HepG2 (cell line): ENCODE results near the gene GINS2. TPM values are rescaled to one million over a fixed set of nuclear protein-coding genes. Genes with fewer than 3 reads are reported as not detected.

Source experiments
- ATAC-seq: fragments of 200-7000 bp; cut with Tn5 transposase; 3 replicates; pipeline ENCODE4 v1.9.1; 2020; ENCODE audit warnings: mild to moderate bottlenecking, moderate library complexity
- BruUV-seq: library from RNA; stranded (reverse); fragments of 400-500 nt; replicated peaks from 2 replicates; lab custom pipeline; 2021; lab: Mats Ljungman, UMichigan
- CTCF ChIA-PET: fragments of 300-600 bp; formaldehyde crosslinking; extraction: SDS; loops from one replicate; lab custom pipeline; 2021; ENCODE audit warnings: low total read pairs, inconsistent platforms, low intra/inter-chr PET ratio; lab: Yijun Ruan, JAX
- POLR2A ChIA-PET: fragments of 350-600 bp; sonication (Branson Sonifier 250); formaldehyde crosslinking; loops from one replicate; lab custom pipeline; 2020; ENCODE audit warnings: antibody characterized with exemption, inconsistent platforms; lab: Yijun Ruan, JAX
- DNase-seq: peaks from one replicate; pipeline ENCODE4 v3.0.0-alpha.2; 2015; ENCODE audit warnings: low spot score
- FAIRE-seq: peaks from 3 replicates; lab custom pipeline; 2011; peaks lifted over from hg19 to GRCh38; lab: Jason Lieb, UNC
- H2AFZ ChIP-seq: one replicate; pipeline ENCODE4 v1.6.1; 2011; ENCODE audit warnings: low read length, inconsistent platforms
- H3K27ac ChIP-seq: fragments of 300-600 bp; 3 replicates; pipeline ENCODE4 v1.8.0; 2011; ENCODE audit warnings: mixed run types, mild to moderate bottlenecking, mixed read lengths, low read length, inconsistent platforms; ENCODE audit not compliant: insufficient read depth; ENCODE audit errors: extremely low read length
- H3K27me3 ChIP-seq, 2 experiments: fragments of 200-600 bp in 1 of 2; 2 replicates in 1 of 2; 3 replicates in 1 of 2; pipeline versions ENCODE4 v1.6.0 to v1.8.0; 2011; ENCODE audit warnings: low read length in 2 of 2, mild to moderate bottlenecking in 2 of 2, moderate library complexity in 2 of 2, inconsistent platforms in 1 of 2; ENCODE audit not compliant: insufficient read depth in 2 of 2, control insufficient read depth in 1 of 2
- H3K36me3 ChIP-seq, 2 experiments: fragments of 200-600 bp in 1 of 2; replicated peaks in 1 of 2; 2 replicates in 1 of 2; 3 replicates in 1 of 2; pipeline versions ENCODE4 v1.5.1 to v1.8.0; 2011; ENCODE audit warnings: low read length in 2 of 2, inconsistent platforms in 1 of 2; ENCODE audit not compliant: insufficient read depth in 2 of 2, control insufficient read depth in 1 of 2
- H3K4me1 ChIP-seq: 2 replicates; pipeline ENCODE4 v1.5.1; 2012; ENCODE audit warnings: low read length, inconsistent platforms; ENCODE audit not compliant: insufficient read depth
- H3K4me2 ChIP-seq: 2 replicates; pipeline ENCODE4 v1.6.0; 2011; ENCODE audit warnings: low read depth, low read length, inconsistent platforms
- H3K4me3 ChIP-seq, 3 experiments: fragments of 200-600 bp in 1 of 3; sonication (generic), shearing (Covaris generic) in 1 of 3; replicated peaks in 1 of 3; 2 replicates each; pipeline ENCODE4 v1.5.1; 2011 to 2016; ENCODE audit warnings: low read length in 3 of 3, inconsistent platforms in 2 of 3, low read depth in 2 of 3, mild to moderate bottlenecking in 2 of 3, control low read depth in 1 of 3, mixed read lengths in 1 of 3; ENCODE audit not compliant: insufficient read depth in 1 of 3
- H3K79me2 ChIP-seq: one replicate; pipeline ENCODE4 v1.6.1; 2011; ENCODE audit warnings: low read length, inconsistent platforms; ENCODE audit not compliant: insufficient read depth
- H3K9ac ChIP-seq: 2 replicates; pipeline ENCODE4 v1.6.0; 2011; ENCODE audit warnings: mild to moderate bottlenecking, low read depth, low read length, inconsistent platforms; ENCODE audit not compliant: insufficient read depth
- H3K9me3 ChIP-seq: 2 replicates; pipeline ENCODE4 v1.5.1; 2012; ENCODE audit warnings: mild to moderate bottlenecking, low read length
- H4K20me1 ChIP-seq: 2 replicates; pipeline ENCODE4 v1.6.0; 2011; ENCODE audit warnings: inconsistent platforms, mild to moderate bottlenecking, low read length, moderate library complexity; ENCODE audit not compliant: insufficient read depth
- ATF6 ChIP-seq: sonication (generic); formaldehyde crosslinking; conservative IDR thresholded peaks from 2 replicates; pipeline ENCODE4 v1.4.0; 2020; ENCODE audit warnings: missing genetic modification reagents
- CEBPG ChIP-seq: IDR thresholded peaks from 2 replicates; pipeline ENCODE4 v1.6.1; 2016
- GABPA ChIP-seq, 2 experiments: IDR thresholded peaks; 2 replicates each; pipeline ENCODE4 v1.6.1; 2011 to 2016; ENCODE audit warnings: low read depth in 2 of 2, low read length in 1 of 2, missing biosample characterization in 1 of 2, missing genetic modification characterization in 1 of 2
- HDAC2 ChIP-seq: sonication (generic); formaldehyde crosslinking; IDR thresholded peaks from 2 replicates; pipeline ENCODE4 v1.4.0; 2020; ENCODE audit warnings: missing genetic modification reagents
- NR2F6 ChIP-seq, 2 experiments: IDR thresholded peaks; 2 replicates each; pipeline ENCODE4 v1.6.1; 2016; ENCODE audit warnings: antibody characterized with exemption in 1 of 2, mild to moderate bottlenecking in 1 of 2
- RERE ChIP-seq: IDR thresholded peaks from 2 replicates; pipeline ENCODE4 v1.6.1; 2016; ENCODE audit warnings: low read depth, missing genetic modification reagents, missing compliant biosample characterization
- SRSF4 ChIP-seq: fragments of 200-400 bp; formaldehyde crosslinking; IDR thresholded peaks from one replicate; pipeline ENCODE4 v1.6.1; 2018; ENCODE audit warnings: mild to moderate bottlenecking, low read depth, low read length, moderate library complexity; ENCODE audit not compliant: poor library complexity, severe bottlenecking
- ZNF687 ChIP-seq: sonication (generic); formaldehyde crosslinking; IDR thresholded peaks from 2 replicates; pipeline ENCODE4 v1.5.1; 2020; ENCODE audit warnings: mild to moderate bottlenecking, missing genetic modification reagents, moderate library complexity
- ZNF704 ChIP-seq: sonication (generic); formaldehyde crosslinking; IDR thresholded peaks from 2 replicates; pipeline ENCODE4 v1.8.1; 2023; ENCODE audit warnings: mild to moderate bottlenecking, inconsistent platforms, moderate library complexity, missing genetic modification reagents, borderline replicate concordance
- WGBS: methylation state at CpG from one replicate; pipeline ENCODE4 v1.1.6; 2017; ENCODE audit warnings: low lambda C conversion rate; 5-methylcytosine and 5-hydroxymethylcytosine counted together
- in situ Hi-C: cut with HindIII; loops from 2 replicates; pipeline ENCODE4 v1.10.0; 2017; ENCODE audit warnings: low pct_unique_long_range_greater_than_20kb; ENCODE audit not compliant: extremely low pct_ligation_motif_present
- intact Hi-C: fragments of 100-400 bp; cut with micrococcal nuclease; formaldehyde crosslinking; loops from one replicate; pipeline ENCODE4 v1.10.0; 2022; ENCODE audit not compliant: unreplicated experiment
- polyA plus RNA-seq, 8 experiments: library from polyadenylated mRNA; depleted of rRNA in 3 of 8; stranded (reverse) in 7 of 8; unstranded in 1 of 8; fragments of >200 nt; fragmentation: Illumina TruSeq in 4 of 8; extraction: Trizol in 4 of 8; gene quantifications; 2 replicates each; pipeline versions ENCODE4 v1.2.1 to v1.2.3, GENCODE V29; 2011 to 2016; ENCODE audit warnings: low read depth in 4 of 8, missing spikeins in 1 of 8, mixed read lengths in 1 of 8; ENCODE audit not compliant: insufficient read depth in 1 of 8
- total RNA-seq, 5 experiments: library from RNA; depleted of rRNA; stranded (reverse); fragments of >200 nt; fragmentation: Illumina TruSeq; extraction: Trizol; gene quantifications; 2 replicates each; pipeline ENCODE4 v1.2.3, GENCODE V29; 2016; ENCODE audit warnings: low read depth in 1 of 5

Gene GINS2
- total and polyA plus RNA-seq, 2 of the 13 experiments (the other 11 are each of a cell fraction or from before 2014, with no cell fraction given) = 10.6 to 48.3 TPM

- H3K4me3 ChIP-seq = no peak overlapping the region
- H2AFZ ChIP-seq = no peak overlapping the region
- FAIRE-seq (no peak), ATAC-seq (no peak), DNase-seq (no peak)
- intact Hi-C loops (no loop called here), in situ Hi-C loops (loop anchor here (5.0 kb wide), 1 partner anchor 59 kb away; no protein-coding TSS in a partner anchor)
- H3K27ac ChIP-seq = no peak overlapping the region
- H3K9me3 ChIP-seq = no peaks in the 10 kb centered on the region
- H3K4me1 ChIP-seq = no peaks in the 10 kb centered on the region
- no peak overlapping the region for H3K4me2 ChIP-seq
- no TSS peak for BruUV-seq
- H3K36me3 ChIP-seq = peaks cover 66 to 96% of the 10 kb centered on the region in 2 experiments
- ChIA-PET POLR2A (no interaction called here), CTCF (no interaction called here)
- H4K20me1 ChIP-seq = peaks cover 16% of the 10 kb centered on the region
- H3K9ac ChIP-seq = no peak overlapping the region
- H3K79me2 ChIP-seq = no peaks in the 10 kb centered on the region
- no peaks in the 10 kb centered on the region for H3K27me3 ChIP-seq
- 94% methylated on average over 13 of the region's 18 CpGs for WGBS
- TF ChIP-seq ATF6 (CRISPR knock-in tag) = no peak
- no peak for TF ChIP-seq HDAC2 (CRISPR knock-in tag)
- TF ChIP-seq ZNF687 (CRISPR knock-in tag) = 0 out of 2 replicates have a peak, but pooled peaks have one; percentile 23
- no peak for TF ChIP-seq ZNF704 (CRISPR knock-in tag)
- no peak for TF ChIP-seq GABPA (IDR thresholded peaks at IDR 0.05; ENCODE audit: low read depth, low read length)
- TF ChIP-seq GABPA (CRISPR knock-in tag; IDR thresholded peaks at IDR 0.05; ENCODE audit: low read depth) = no peak
- no peak for TF ChIP-seq CEBPG
- TF ChIP-seq SRSF4 = no peak
- TF ChIP-seq RERE (CRISPR knock-in tag) = no peak
- no peak for TF ChIP-seq NR2F6 (IDR thresholded peaks at IDR 0.05)
- no peak for TF ChIP-seq NR2F6 (CRISPR knock-in tag; IDR thresholded peaks at IDR 0.05)
Observed at GRCh38 chr16:85658504-85659326, 30.0 kb downstream of the GINS2 start.
